ENCODE measurements around the gene RPUSD1. TPM values are rescaled to one million over a fixed set of nuclear protein-coding genes. Genes with fewer than 3 reads are reported as not detected.
"Not testable (repeated sequence)": the region's sequence is repeated elsewhere in the genome, so short reads cannot be mapped to it uniquely, and the experiment has no call there.

The RPUSD1 gene
- total and polyA plus RNA-seq, 5 donors from 2014 or later, result 20.8 to 24.9 (median 22.8) TPM

DNA sequence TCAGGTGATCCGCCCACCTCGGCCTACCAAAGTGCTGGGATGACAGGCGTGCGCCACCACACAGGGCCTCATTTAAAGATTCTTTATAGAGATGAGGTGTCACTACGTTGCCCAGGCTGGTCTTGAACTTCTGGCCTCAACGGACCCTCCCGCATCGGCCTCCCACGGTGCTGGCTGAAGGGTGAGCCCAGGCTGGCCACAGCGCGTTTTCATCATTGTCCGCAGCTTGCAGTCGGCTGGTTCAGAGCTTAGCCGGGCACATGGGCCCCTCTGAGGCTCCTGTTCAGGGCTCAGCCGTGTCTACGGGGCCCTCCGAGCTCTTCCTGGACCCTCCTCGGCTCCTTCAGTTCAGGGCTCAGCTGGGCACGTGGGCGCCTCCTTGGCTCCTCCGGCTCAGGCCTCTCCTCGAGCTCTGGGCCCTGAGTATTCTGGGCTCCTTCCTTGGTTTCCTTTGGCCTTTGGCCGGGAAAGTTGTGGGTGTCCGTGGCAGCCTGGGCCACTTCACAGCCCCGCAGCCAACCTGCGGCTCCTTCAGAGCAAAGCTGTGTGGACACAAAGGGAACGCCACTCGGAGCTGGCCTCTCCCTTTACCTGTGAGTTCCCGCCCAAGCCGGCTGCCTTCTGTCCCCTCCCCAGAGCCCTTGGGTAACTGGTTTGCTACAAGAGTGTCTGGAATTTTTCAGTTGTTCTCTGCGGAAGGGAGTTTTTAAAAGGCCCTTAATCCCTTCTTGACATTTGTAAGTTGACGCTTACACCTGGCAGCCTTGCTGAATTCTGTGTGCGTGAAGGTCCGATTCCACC, 28.9 kb downstream of the RPUSD1 start:
- H3K27me3 Mint-ChIP-seq, result peaks cover 14% of the 10 kb centered on the region
- Histone ChIP-seq H3K9me3 (ENCODE audit: control insufficient read depth in 2 of 2, low read length in 2 of 2) (no peaks in the 10 kb centered on the region), H3K27me3 (ENCODE audit: control insufficient read depth, insufficient read depth, low read length) (no peaks in the 10 kb centered on the region), H3K27ac (ENCODE audit: insufficient read depth, low read length, poor library complexity, severe bottlenecking) (no peak overlapping the region), H3K4me1 (ENCODE audit: control insufficient read depth, insufficient read depth, low read length, poor library complexity, severe bottlenecking) (no peaks in the 10 kb centered on the region), H3K4me3 (ENCODE audit: low read depth, low read length) (no peak overlapping the region), H3K36me3 (ENCODE audit: control insufficient read depth, insufficient read depth, low read length) (no peaks in the 10 kb centered on the region)
- H3K36me3 Mint-ChIP-seq, result no peaks in the 10 kb centered on the region
- no peak for ATAC-seq (ENCODE audit: low read depth in 2 of 2)
- no peak for DNase-seq
- peaks cover 0 to 6% (median 2%) of the 10 kb centered on the region in 4 donors for H3K4me1 Mint-ChIP-seq
- H3K27ac Mint-ChIP-seq, result no peak overlapping the region
- peaks cover 0 to 3% (median 0%) of the 10 kb centered on the region in 7 donors for H3K9me3 Mint-ChIP-seq
- peak overlapping the region in 1 of 4 donors; percentile 92 for H3K4me3 Mint-ChIP-seq

DNA sequence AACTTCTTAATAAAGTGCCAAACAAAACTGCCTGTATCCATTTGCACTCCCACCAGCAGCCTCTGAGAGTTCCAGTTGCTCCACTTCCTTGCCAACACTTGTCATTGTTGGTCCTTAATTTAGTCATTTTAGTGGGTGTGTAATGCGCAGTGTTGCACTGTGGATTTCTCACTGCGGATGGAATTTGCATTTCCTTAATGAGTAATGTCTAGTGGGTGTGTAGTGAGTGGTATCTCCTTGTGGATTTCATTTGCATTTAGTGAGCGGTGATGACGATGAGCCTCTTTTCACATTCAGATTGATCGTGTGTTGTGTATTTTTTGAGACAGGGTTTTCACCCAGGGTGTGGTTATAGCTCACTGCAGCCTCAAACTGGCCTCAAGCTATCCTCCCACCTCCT, 31.8 kb downstream of the RPUSD1 start:
- no peak overlapping the region for H3K4me3 Mint-ChIP-seq
- no peaks in the 10 kb centered on the region for H3K36me3 Mint-ChIP-seq
- no peak for DNase-seq

DNA sequence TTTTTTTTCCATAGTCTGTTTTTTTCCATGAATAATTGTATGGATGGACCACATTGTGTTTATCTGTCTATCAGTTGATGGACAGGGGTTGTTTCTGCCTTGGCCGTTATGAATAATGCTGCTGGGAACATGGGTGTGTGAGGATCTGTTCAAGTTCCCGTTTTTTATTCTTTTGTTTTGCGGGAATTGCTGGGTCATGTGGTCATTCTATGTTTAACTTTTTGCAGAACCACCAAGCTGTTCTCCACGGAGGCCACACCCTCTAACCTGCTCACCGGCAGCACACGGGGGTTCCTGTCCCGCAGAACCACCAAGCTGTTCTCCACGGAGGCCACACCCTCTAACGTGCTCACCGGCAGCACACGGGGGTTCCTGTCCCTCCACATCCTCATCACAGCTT, 33.5 kb downstream of the RPUSD1 start:
- Histone ChIP-seq H3K27me3 (ENCODE audit: control insufficient read depth, insufficient read depth, low read length) (no peaks in the 10 kb centered on the region), H3K9me3 (ENCODE audit: control insufficient read depth in 2 of 2, low read length in 2 of 2) (no peaks in the 10 kb centered on the region), H3K27ac (ENCODE audit: insufficient read depth, low read length, poor library complexity, severe bottlenecking) (no peak overlapping the region), H3K4me1 (ENCODE audit: control insufficient read depth, insufficient read depth, low read length, poor library complexity, severe bottlenecking) (no peaks in the 10 kb centered on the region), H3K36me3 (ENCODE audit: control insufficient read depth, insufficient read depth, low read length) (no peaks in the 10 kb centered on the region), H3K4me3 (ENCODE audit: low read depth, low read length) (no peak overlapping the region)
- Mint-ChIP-seq H3K27me3 (peaks cover 8% of the 10 kb centered on the region), H3K36me3 (no peaks in the 10 kb centered on the region), H3K9me3 (peaks cover 0 to 3% (median 0%) of the 10 kb centered on the region in 7 donors), H3K4me3 (no peak overlapping the region), H3K27ac (no peak overlapping the region), H3K4me1 (peaks cover 0 to 6% (median 2%) of the 10 kb centered on the region in 4 donors)
- DNase-seq (no peak), ATAC-seq (ENCODE audit: low read depth in 2 of 2) (peak; percentile 62 to 80)

More for the DNA sequence above, 31.8 kb downstream of the RPUSD1 start:
- ATAC-seq (ENCODE audit: low read depth in 2 of 2), result no peak
- Mint-ChIP-seq H3K4me1 (peaks cover 0 to 6% (median 2%) of the 10 kb centered on the region in 4 donors), H3K27me3 (peaks cover 8% of the 10 kb centered on the region), H3K27ac (no peak overlapping the region), H3K9me3 (peaks cover 0 to 3% (median 0%) of the 10 kb centered on the region in 7 donors)
- Histone ChIP-seq H3K9me3 (ENCODE audit: control insufficient read depth in 2 of 2, low read length in 2 of 2) (no peaks in the 10 kb centered on the region), H3K27ac (ENCODE audit: insufficient read depth, low read length, poor library complexity, severe bottlenecking) (no peak overlapping the region), H3K4me3 (ENCODE audit: low read depth, low read length) (no peak overlapping the region), H3K27me3 (ENCODE audit: control insufficient read depth, insufficient read depth, low read length) (no peaks in the 10 kb centered on the region), H3K4me1 (ENCODE audit: control insufficient read depth, insufficient read depth, low read length, poor library complexity, severe bottlenecking) (no peaks in the 10 kb centered on the region), H3K36me3 (ENCODE audit: control insufficient read depth, insufficient read depth, low read length) (no peaks in the 10 kb centered on the region)

DNA sequence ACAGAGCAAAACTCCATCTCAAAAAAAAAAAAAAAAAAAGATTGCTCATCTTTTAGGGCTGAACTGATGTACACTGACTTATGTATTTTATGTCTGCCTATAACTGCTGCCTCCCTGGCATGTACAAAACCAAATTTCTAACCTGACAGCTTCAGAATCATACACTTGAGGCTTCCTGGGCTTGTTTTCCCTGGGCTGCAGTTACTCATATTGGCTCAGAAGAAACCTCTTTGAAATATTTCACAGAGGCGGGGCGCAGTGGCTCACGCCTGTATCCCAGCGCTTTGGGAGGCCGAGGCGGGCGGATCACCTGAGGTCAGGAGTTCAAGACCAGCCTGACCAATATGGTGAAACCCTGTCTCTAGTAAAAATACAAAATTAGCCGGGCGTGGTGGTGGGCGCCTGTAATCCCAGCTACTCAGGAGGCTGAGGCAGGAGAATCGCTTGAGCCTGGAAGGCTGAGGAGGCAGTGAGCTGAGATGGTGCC, 34.0 kb downstream of the RPUSD1 start:
- not testable (repeated sequence) for H3K36me3 ChIP-seq (ENCODE audit: control insufficient read depth, insufficient read depth, low read length); H3K36me3 Mint-ChIP-seq; H3K27ac ChIP-seq (ENCODE audit: insufficient read depth, low read length, poor library complexity, severe bottlenecking); DNase-seq; ATAC-seq (ENCODE audit: low read depth in 2 of 2); H3K4me3 ChIP-seq (ENCODE audit: low read depth, low read length); H3K27me3 Mint-ChIP-seq; H3K9me3 Mint-ChIP-seq; H3K4me1 ChIP-seq (ENCODE audit: control insufficient read depth, insufficient read depth, low read length, poor library complexity, severe bottlenecking); H3K27ac Mint-ChIP-seq; H3K4me1 Mint-ChIP-seq; H3K27me3 ChIP-seq (ENCODE audit: control insufficient read depth, insufficient read depth, low read length); H3K4me3 Mint-ChIP-seq; H3K9me3 ChIP-seq (ENCODE audit: control insufficient read depth in 2 of 2, low read length in 2 of 2)

DNA sequence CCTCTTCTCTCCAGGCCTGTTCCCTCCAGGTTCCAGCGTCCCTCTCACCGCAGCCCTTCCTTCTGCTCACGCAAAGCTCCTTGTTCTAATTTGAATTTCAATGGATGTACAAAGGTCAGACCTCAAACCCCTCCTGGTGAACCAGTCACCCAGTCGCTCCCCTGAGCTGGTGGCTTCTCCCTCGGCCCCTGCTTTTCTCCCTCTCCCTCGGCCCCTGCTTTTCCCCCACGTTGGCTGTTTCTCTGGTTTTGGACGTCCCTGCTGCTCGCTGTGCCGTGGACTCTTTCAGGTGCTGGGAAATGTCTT, 36.2 kb downstream of the RPUSD1 start:
- Histone ChIP-seq H3K27me3 (ENCODE audit: control insufficient read depth, insufficient read depth, low read length) (no peaks in the 10 kb centered on the region), H3K4me1 (ENCODE audit: control insufficient read depth, insufficient read depth, low read length, poor library complexity, severe bottlenecking) (no peaks in the 10 kb centered on the region), H3K36me3 (ENCODE audit: control insufficient read depth, insufficient read depth, low read length) (no peaks in the 10 kb centered on the region), H3K9me3 (ENCODE audit: control insufficient read depth in 2 of 2, low read length in 2 of 2) (no peaks in the 10 kb centered on the region), H3K4me3 (ENCODE audit: low read depth, low read length) (no peak overlapping the region), H3K27ac (ENCODE audit: insufficient read depth, low read length, poor library complexity, severe bottlenecking) (no peak overlapping the region)
- ATAC-seq (ENCODE audit: low read depth in 2 of 2) (no peak), DNase-seq (no peak)
- peaks cover 0 to 3% (median 0%) of the 10 kb centered on the region in 7 donors for H3K9me3 Mint-ChIP-seq
- no peak overlapping the region for H3K27ac Mint-ChIP-seq
- H3K36me3 Mint-ChIP-seq, result no peaks in the 10 kb centered on the region
- no peak overlapping the region for H3K4me3 Mint-ChIP-seq
- H3K27me3 Mint-ChIP-seq, result no peaks in the 10 kb centered on the region
- H3K4me1 Mint-ChIP-seq, result peaks cover 0 to 5% (median 0%) of the 10 kb centered on the region in 4 donors

DNA sequence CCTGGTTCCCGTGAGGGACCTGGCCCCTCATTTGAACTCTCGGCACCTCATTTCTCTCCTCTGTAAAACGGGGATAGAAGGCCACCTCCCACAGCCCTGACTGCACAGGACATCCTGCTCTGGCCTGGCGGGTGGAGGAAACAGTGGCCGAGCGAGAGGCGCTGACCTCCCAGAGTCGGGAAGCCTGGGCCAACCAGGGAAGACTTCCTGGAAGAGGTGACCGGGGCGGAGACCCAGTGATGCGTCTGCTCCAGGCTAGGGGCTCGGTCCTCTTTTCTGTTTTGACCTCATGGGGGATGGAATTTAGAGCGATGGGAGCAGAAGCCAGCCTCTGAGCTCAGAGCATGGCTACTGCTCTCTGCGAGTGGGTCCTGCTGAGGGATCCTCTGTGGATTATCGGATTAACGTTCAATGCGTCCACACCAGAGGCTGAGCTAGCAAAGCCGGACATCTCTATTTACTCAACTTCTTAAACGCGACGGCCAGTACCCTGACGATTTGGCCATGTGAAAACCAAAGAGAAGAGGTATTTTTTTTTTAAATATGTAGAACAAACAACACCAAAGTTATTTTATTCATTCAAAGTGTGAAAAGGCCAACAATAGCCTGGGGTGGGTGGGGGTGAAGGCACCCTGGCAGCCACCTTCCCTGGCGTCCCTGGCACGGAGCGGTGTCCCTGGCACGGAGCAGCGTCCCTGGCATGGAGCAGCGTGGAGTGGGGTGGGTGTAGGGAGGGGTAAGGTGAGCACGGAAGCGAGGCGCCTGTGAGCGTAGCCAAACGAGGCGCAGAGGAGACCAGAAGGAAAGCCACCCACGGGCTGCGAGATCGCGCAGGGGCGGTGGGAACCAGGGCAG, 36.8 kb downstream of the RPUSD1 start:
- no peak for DNase-seq
- H3K4me1 ChIP-seq (ENCODE audit: control insufficient read depth, insufficient read depth, low read length, poor library complexity, severe bottlenecking), result no peaks in the 10 kb centered on the region
- no peaks in the 10 kb centered on the region for H3K36me3 Mint-ChIP-seq
- no peaks in the 10 kb centered on the region for H3K27me3 ChIP-seq (ENCODE audit: control insufficient read depth, insufficient read depth, low read length)
- no peak overlapping the region for H3K27ac ChIP-seq (ENCODE audit: insufficient read depth, low read length, poor library complexity, severe bottlenecking)
- H3K9me3 Mint-ChIP-seq, result peaks cover 0 to 1% (median 0%) of the 10 kb centered on the region in 7 donors
- no peak for ATAC-seq (ENCODE audit: low read depth in 2 of 2)
- H3K27me3 Mint-ChIP-seq, result no peaks in the 10 kb centered on the region
- no peak overlapping the region for H3K4me3 Mint-ChIP-seq
- no peaks in the 10 kb centered on the region for H3K9me3 ChIP-seq (ENCODE audit: control insufficient read depth in 2 of 2, low read length in 2 of 2)
- no peaks in the 10 kb centered on the region for H3K36me3 ChIP-seq (ENCODE audit: control insufficient read depth, insufficient read depth, low read length)
- H3K4me1 Mint-ChIP-seq, result peaks cover 0 to 5% (median 0%) of the 10 kb centered on the region in 4 donors
- H3K27ac Mint-ChIP-seq, result no peak overlapping the region
- H3K4me3 ChIP-seq (ENCODE audit: low read depth, low read length), result no peak overlapping the region

DNA sequence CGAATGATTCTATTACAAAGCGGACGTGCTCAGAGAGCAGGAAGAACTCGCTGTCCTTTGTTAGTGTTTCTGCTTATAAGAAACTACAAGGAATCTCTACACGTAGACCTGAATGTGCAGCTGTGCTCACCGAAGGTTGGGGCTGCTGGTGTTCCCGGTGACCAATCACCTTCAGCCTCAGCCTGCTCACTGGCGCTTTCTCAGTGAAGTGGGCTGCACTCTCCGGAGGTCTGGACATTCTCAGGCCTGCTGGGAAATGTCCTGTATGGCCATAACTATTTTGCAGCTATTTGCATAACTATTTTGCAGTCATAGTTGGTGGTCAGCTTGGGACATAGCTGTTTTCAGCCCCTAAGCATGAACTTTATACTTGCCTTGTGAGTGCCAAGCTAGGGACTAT, 37.7 kb downstream of the RPUSD1 start:
- Histone ChIP-seq H3K4me3 (ENCODE audit: low read depth, low read length) (no peak overlapping the region), H3K27ac (ENCODE audit: insufficient read depth, low read length, poor library complexity, severe bottlenecking) (no peak overlapping the region), H3K27me3 (ENCODE audit: control insufficient read depth, insufficient read depth, low read length) (no peaks in the 10 kb centered on the region), H3K36me3 (ENCODE audit: control insufficient read depth, insufficient read depth, low read length) (no peaks in the 10 kb centered on the region), H3K4me1 (ENCODE audit: control insufficient read depth, insufficient read depth, low read length, poor library complexity, severe bottlenecking) (no peaks in the 10 kb centered on the region), H3K9me3 (ENCODE audit: control insufficient read depth in 2 of 2, low read length in 2 of 2) (no peaks in the 10 kb centered on the region)
- H3K27ac Mint-ChIP-seq, result no peak overlapping the region
- ATAC-seq (ENCODE audit: low read depth in 2 of 2) (no peak), DNase-seq (no peak)
- no peak overlapping the region for H3K4me3 Mint-ChIP-seq
- H3K27me3 Mint-ChIP-seq, result no peaks in the 10 kb centered on the region
- no peaks in the 10 kb centered on the region for H3K9me3 Mint-ChIP-seq
- H3K4me1 Mint-ChIP-seq, result peaks cover 0 to 3% (median 0%) of the 10 kb centered on the region in 4 donors
- H3K36me3 Mint-ChIP-seq, result no peaks in the 10 kb centered on the region

Measured in CD4-positive, CD25-positive, alpha-beta regulatory T cell (primary cell).